ENCODE results near the gene CWC15. TPM values are rescaled to one million over a fixed set of nuclear protein-coding genes. Genes with fewer than 3 reads are reported as not detected.
"Not testable (repeated sequence)": the region's sequence is repeated elsewhere in the genome, so short reads cannot be mapped to it uniquely, and the experiment has no call there.

Gene CWC15
- total RNA-seq, 2 experiments from 2014 or later: 42.5 to 66.0 TPM

GRCh38 chr11:94933223-94934130 is 39.9 kb downstream of the CWC15 start:
- H3K36me3 ChIP-seq (ENCODE audit: insufficient read depth, low read length): no peaks in the 10 kb centered on the region
- H3K27ac ChIP-seq (ENCODE audit: low read depth, low read length, poor library complexity, severe bottlenecking): no peak overlapping the region
- TF ChIP-seq EZH2phosphoT487 (IDR thresholded peaks at IDR 0.05; ENCODE audit: borderline replicate concordance, low read depth, low read length): no peak
- TF ChIP-seq CTCF (conservative IDR thresholded peaks at IDR 0.05; ENCODE audit: low read length): no peak
- no peak for DNase-seq (ENCODE audit: low spot score)
- H3K79me2 ChIP-seq (ENCODE audit: insufficient read depth, low read depth, low read length): no peaks in the 10 kb centered on the region
- intact Hi-C loops (cut with micrococcal nuclease; ENCODE audit: unreplicated experiment): no loop called here
- no peak overlapping the region for H3K4me3 ChIP-seq (ENCODE audit: low read depth, low read length, poor library complexity, severe bottlenecking)
- BruUV-seq (replicated peaks): no TSS peak
- H4K20me1 ChIP-seq (ENCODE audit: insufficient read depth, low read length): no peaks in the 10 kb centered on the region
- no peaks in the 10 kb centered on the region for H3K9me3 ChIP-seq (ENCODE audit: low read length)
- no peaks in the 10 kb centered on the region for H3K9me2 ChIP-seq (ENCODE audit: insufficient read depth, low read length)
- no peak overlapping the region for H2AFZ ChIP-seq (ENCODE audit: low read length)
- ChIA-PET CTCF (ENCODE audit: unreplicated experiment) (no interaction called here), POLR2A (interaction anchor here (0.7 kb wide), 2 partner anchors 93 to 134 kb away, joined by 3 read pairs; no protein-coding TSS in a partner anchor)
- H3K4me2 ChIP-seq (ENCODE audit: low read length): no peak overlapping the region
- H3K4me1 ChIP-seq (ENCODE audit: insufficient read depth, low read length, poor library complexity, severe bottlenecking): no peaks in the 10 kb centered on the region

GRCh38 chr11:94932503-94932902 is 40.9 kb downstream of the CWC15 start:
- Histone ChIP-seq H2AFZ (ENCODE audit: low read length) (no peak overlapping the region), H3K4me3 (ENCODE audit: low read depth, low read length, poor library complexity, severe bottlenecking) (no peak overlapping the region), H4K20me1 (ENCODE audit: insufficient read depth, low read length) (no peaks in the 10 kb centered on the region), H3K79me2 (ENCODE audit: insufficient read depth, low read depth, low read length) (no peaks in the 10 kb centered on the region), H3K9me3 (ENCODE audit: low read length) (no peaks in the 10 kb centered on the region), H3K4me2 (ENCODE audit: low read length) (no peak overlapping the region), H3K36me3 (ENCODE audit: insufficient read depth, low read length) (no peaks in the 10 kb centered on the region), H3K9me2 (ENCODE audit: insufficient read depth, low read length) (no peaks in the 10 kb centered on the region), H3K4me1 (ENCODE audit: insufficient read depth, low read length, poor library complexity, severe bottlenecking) (no peaks in the 10 kb centered on the region), H3K27ac (ENCODE audit: low read depth, low read length, poor library complexity, severe bottlenecking) (no peak overlapping the region)
- no peak for DNase-seq (ENCODE audit: low spot score)
- TF ChIP-seq EZH2phosphoT487 (IDR thresholded peaks at IDR 0.05; ENCODE audit: borderline replicate concordance, low read depth, low read length): no peak
- no peak for TF ChIP-seq CTCF (conservative IDR thresholded peaks at IDR 0.05; ENCODE audit: low read length)
- intact Hi-C loops (cut with micrococcal nuclease; ENCODE audit: unreplicated experiment): no loop called here
- POLR2A ChIA-PET: no interaction called here
- BruUV-seq (replicated peaks): no TSS peak
- CTCF ChIA-PET (ENCODE audit: unreplicated experiment): no interaction called here

GRCh38 chr11:94932072-94932471 is 41.3 kb downstream of the CWC15 start:
- H3K27ac ChIP-seq (ENCODE audit: low read depth, low read length, poor library complexity, severe bottlenecking); H3K36me3 ChIP-seq (ENCODE audit: insufficient read depth, low read length); DNase-seq (ENCODE audit: low spot score); H3K9me2 ChIP-seq (ENCODE audit: insufficient read depth, low read length); H3K9me3 ChIP-seq (ENCODE audit: low read length); H2AFZ ChIP-seq (ENCODE audit: low read length); BruUV-seq (replicated peaks); H4K20me1 ChIP-seq (ENCODE audit: insufficient read depth, low read length); H3K4me3 ChIP-seq (ENCODE audit: low read depth, low read length, poor library complexity, severe bottlenecking); CTCF ChIA-PET (ENCODE audit: unreplicated experiment); intact Hi-C loops (cut with micrococcal nuclease; ENCODE audit: unreplicated experiment); POLR2A ChIA-PET; H3K4me1 ChIP-seq (ENCODE audit: insufficient read depth, low read length, poor library complexity, severe bottlenecking); H3K79me2 ChIP-seq (ENCODE audit: insufficient read depth, low read depth, low read length); H3K4me2 ChIP-seq (ENCODE audit: low read length): not testable (repeated sequence)

All from OCI-LY7 (cell line).